COR-L47 (cell line): Measurements from ENCODE around the gene ORC5.

Source experiments
- DNase-seq: peaks from one replicate; lab custom pipeline; 2025; lab: John Stamatoyannopoulos, UW

ORC5 gene

GRCh38 chr7:104124893-104125477, 82.8 kb downstream of the ORC5 start:
- no peak for DNase-seq

- DNase-seq: no peak
Observed at GRCh38 chr7:104124469-104124868, 83.3 kb downstream of the ORC5 start.

DNA sequence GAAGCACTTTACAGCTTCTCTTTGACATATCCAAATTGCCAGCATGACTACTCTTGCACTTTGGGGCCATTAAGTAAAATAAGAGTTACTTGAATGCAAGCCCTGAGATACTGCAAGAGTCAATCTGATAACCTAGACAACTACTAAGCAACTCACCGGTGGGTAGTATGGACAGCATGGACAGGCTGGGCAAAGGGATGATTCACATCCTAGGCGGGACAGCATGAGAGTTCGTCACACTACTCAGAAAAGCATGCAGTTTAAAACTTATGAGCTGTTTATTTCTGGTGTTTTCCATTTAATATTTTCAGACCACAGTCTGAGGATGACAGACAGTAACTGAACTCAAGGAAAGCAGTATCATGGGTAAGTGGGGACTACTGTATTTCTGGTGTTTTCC, 84.0 kb downstream of the ORC5 start:
- no peak for DNase-seq

- no peak for DNase-seq
Observed at GRCh38 chr7:104113788-104114187, 94.0 kb downstream of the ORC5 start.

DNA sequence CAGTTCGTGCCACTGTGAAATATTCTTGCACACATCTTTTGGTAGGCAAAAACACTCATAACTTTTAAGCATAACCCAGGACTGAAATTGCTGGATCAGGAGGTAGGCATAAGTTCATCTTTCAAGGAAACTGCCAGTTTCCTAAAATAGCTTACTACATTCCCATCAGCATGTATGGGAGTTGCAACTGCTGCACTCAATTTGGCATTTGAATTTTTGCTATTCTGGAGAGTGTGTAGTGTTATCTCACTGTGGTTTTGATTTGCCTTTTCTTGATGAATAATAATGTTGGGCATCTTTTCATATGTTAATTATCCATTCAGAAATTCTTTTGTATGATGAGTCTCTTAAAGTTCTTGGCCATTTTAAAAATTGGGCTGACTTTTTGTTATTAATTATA, 95.2 kb downstream of the ORC5 start:
- no peak for DNase-seq

DNA sequence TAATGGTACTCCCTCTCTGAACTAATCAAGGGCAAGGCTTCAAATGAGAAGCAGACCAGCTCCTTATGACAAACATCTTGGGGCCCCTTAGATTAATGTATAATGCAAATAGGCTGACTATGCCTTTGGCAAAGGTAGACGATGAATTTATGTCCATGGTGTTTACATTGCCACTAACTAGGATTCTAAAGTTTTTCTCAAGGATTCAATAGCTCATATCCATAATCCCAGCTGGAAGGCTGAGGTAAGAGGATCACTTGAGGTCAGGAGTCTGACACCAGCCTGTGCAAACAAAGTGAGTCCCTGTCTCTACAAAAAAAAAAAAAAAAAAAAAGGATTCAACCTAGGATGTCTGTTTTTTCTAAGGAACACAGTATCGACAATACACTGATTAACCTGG, 96.5 kb downstream of the ORC5 start:
- DNase-seq: no peak

- peak; percentile 10 for DNase-seq
Observed at GRCh38 chr7:104106108-104106905, 101.5 kb downstream of the ORC5 start.

DNA sequence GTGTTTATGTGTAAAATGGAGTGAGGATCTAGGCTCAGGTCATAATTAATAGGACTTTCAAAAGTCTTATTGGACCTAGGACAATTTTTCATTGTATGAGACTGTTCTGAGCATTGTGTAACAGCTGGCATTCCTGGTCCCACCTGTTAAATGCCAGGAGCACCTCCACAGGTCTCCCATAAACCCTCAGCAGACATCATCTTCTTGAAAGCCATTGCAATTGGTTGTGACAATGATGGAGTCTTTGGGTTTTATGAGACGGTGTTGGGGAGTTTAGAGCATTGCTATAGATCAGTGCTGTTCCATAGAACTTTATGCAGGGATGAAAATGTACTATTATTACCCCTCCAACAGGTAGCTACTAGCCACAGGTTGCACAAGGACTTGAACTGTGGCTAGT, 108.9 kb downstream of the ORC5 start:
- DNase-seq: no peak

- no peak for DNase-seq
Observed at GRCh38 chr7:104096683-104097082, 111.1 kb downstream of the ORC5 start.

DNA sequence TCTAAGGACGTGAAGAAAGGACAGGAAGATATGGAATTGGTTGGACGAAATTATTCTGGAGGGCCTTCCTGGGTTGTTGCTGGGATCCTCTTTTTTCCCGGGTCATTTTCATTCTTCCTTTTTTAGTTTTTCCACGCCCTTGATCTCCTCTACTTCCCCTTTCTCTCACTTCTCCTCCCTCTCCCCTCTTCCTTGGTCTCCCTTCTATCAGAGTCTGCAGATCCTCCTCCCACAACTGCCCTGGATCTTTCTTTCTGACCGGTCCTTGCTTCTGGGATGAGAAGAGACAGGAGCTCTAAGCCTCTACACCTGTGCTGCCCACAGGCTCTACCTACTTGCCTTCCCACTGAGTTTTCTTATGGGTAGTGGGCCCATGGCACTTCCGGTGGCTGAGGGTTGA, 114.7 kb downstream of the ORC5 start:
- no peak for DNase-seq

GRCh38 chr7:104091242-104091641, 116.6 kb downstream of the ORC5 start:
- no peak for DNase-seq

- peak; percentile 18 for DNase-seq
Observed at GRCh38 chr7:104089612-104090011, 118.2 kb downstream of the ORC5 start.

GRCh38 chr7:104089061-104089460, 118.8 kb downstream of the ORC5 start:
- DNase-seq: no peak
